ENCODE results near the gene PALM3. TPM values are rescaled to one million over a fixed set of nuclear protein-coding genes. Genes with fewer than 3 reads are reported as not detected.
A peak's percentile ranks its signal among the peaks of the same experiment; 100 is the strongest.

The PALM3 gene
- total RNA-seq, 1 experiment from 2014 or later = 0.54 TPM

- ATAC-seq = peak; percentile 78
- H3K36me3 ChIP-seq (ENCODE audit: control insufficient read depth, insufficient read depth, low read length) = no peaks in the 10 kb centered on the region; the same call in 1 of the 2 replicates
- CTCF ChIA-PET = interaction anchor here (1.5 kb wide), 1 partner anchor 193 kb away, joined by 6 read pairs; no protein-coding TSS in a partner anchor
- H3K27me3 ChIP-seq (ENCODE audit: control insufficient read depth, insufficient read depth, low read length) = no peaks in the 10 kb centered on the region
- POLR2A ChIA-PET = no interaction called here
- no peaks in the 10 kb centered on the region for H3K9me3 ChIP-seq (ENCODE audit: control insufficient read depth, insufficient read depth, low read depth, low read length)
- peaks cover 2% of the 10 kb centered on the region; the same call in 1 of the 2 replicates for H3K4me1 ChIP-seq (ENCODE audit: control insufficient read depth, insufficient read depth, low read length)
- peak overlapping the region; percentile 81 for H3K27ac ChIP-seq (ENCODE audit: low read length)
- in situ Hi-C loops (cut with HindIII; ENCODE audit: low pct_unique_long_range_greater_than_20kb, low sequenced_read_pairs) (no loop called here), intact Hi-C loops (cut with micrococcal nuclease; ENCODE audit: unreplicated experiment) (no loop called here)
- DNase-seq (ENCODE audit: low read depth, low spot score) = no peak
- no peak for TF ChIP-seq TCF7L2 (IDR thresholded peaks at IDR 0.05; ENCODE audit: low read depth, low read length)
- TF ChIP-seq, protein P1, sequence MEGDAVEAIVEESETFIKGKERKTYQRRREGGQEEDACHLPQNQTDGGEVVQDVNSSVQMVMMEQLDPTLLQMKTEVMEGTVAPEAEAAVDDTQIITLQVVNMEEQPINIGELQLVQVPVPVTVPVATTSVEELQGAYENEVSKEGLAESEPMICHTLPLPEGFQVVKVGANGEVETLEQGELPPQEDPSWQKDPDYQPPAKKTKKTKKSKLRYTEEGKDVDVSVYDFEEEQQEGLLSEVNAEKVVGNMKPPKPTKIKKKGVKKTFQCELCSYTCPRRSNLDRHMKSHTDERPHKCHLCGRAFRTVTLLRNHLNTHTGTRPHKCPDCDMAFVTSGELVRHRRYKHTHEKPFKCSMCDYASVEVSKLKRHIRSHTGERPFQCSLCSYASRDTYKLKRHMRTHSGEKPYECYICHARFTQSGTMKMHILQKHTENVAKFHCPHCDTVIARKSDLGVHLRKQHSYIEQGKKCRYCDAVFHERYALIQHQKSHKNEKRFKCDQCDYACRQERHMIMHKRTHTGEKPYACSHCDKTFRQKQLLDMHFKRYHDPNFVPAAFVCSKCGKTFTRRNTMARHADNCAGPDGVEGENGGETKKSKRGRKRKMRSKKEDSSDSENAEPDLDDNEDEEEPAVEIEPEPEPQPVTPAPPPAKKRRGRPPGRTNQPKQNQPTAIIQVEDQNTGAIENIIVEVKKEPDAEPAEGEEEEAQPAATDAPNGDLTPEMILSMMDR (IDR thresholded peaks at IDR 0.05) = peak; percentile 95
- TF ChIP-seq SIN3A (IDR thresholded peaks at IDR 0.05; ENCODE audit: borderline replicate concordance, insufficient read depth, low read depth, low read length) = no peak
- no peak for TF ChIP-seq POLR2AphosphoS5 (IDR thresholded peaks at IDR 0.05; ENCODE audit: low read depth, low read length)
- TF ChIP-seq REST (IDR thresholded peaks at IDR 0.05; ENCODE audit: insufficient read depth in 1 of 2, low read depth in 2 of 2, low read length in 1 of 2) = no peak
- H3K4me3 ChIP-seq (ENCODE audit: low read depth in 2 of 2, low read length in 2 of 2) = peak overlapping the region; percentile 59 to 84
- no TSS peak for BruUV-seq (replicated peaks)
These were observed 11.5 kb upstream of the PALM3 start for GRCh38 chr19:14073261-14073924.

- in situ Hi-C loops (cut with HindIII; ENCODE audit: low pct_unique_long_range_greater_than_20kb, low sequenced_read_pairs) (no loop called here), intact Hi-C loops (cut with micrococcal nuclease; ENCODE audit: unreplicated experiment) (no loop called here)
- DNase-seq (ENCODE audit: low read depth, low spot score) = no peak
- Histone ChIP-seq H3K4me1 (ENCODE audit: control insufficient read depth, insufficient read depth, low read length) (peaks cover 2% of the 10 kb centered on the region; the same call in 1 of the 2 replicates), H3K9me3 (ENCODE audit: control insufficient read depth, insufficient read depth, low read depth, low read length) (no peaks in the 10 kb centered on the region), H3K27me3 (ENCODE audit: control insufficient read depth, insufficient read depth, low read length) (no peaks in the 10 kb centered on the region), H3K36me3 (ENCODE audit: control insufficient read depth, insufficient read depth, low read length) (no peaks in the 10 kb centered on the region; the same call in 1 of the 2 replicates), H3K27ac (ENCODE audit: low read length) (peak within 1 kb of the TSS; percentile 71), H3K4me3 (ENCODE audit: low read depth in 2 of 2, low read length in 2 of 2) (peak within 1 kb of the TSS; percentile 59 to 84)
- CTCF ChIA-PET = interaction anchor here (0.7 to 1.5 kb wide), 2 partner anchors 18 to 192 kb away, joined by 3 to 6 read pairs; no protein-coding TSS in a partner anchor
- ATAC-seq = peak; percentile 44
- no peak for TF ChIP-seq POLR2AphosphoS5 (IDR thresholded peaks at IDR 0.05; ENCODE audit: low read depth, low read length)
- TF ChIP-seq SIN3A (IDR thresholded peaks at IDR 0.05; ENCODE audit: borderline replicate concordance, insufficient read depth, low read depth, low read length) = no peak
- no peak for TF ChIP-seq TCF7L2 (IDR thresholded peaks at IDR 0.05; ENCODE audit: low read depth, low read length)
- no peak for TF ChIP-seq REST (IDR thresholded peaks at IDR 0.05; ENCODE audit: insufficient read depth in 1 of 2, low read depth in 2 of 2, low read length in 1 of 2)
- TF ChIP-seq, protein P1 (IDR thresholded peaks at IDR 0.05) = no peak
- no TSS peak for BruUV-seq (replicated peaks)
- POLR2A ChIA-PET = no interaction called here
These were observed 10.8 kb upstream of the PALM3 start, which contains the start of gene MISP3 for GRCh38 chr19:14072535-14073260. Gene MISP3, plus strand, starts transcription at chr19:14072786. Its CDS starts 524 bp downstream, at chr19:14073310.

Measured in Panc1 (cell line).